Lung (tissue), 12 donors: ENCODE data around the gene BMP6. TPM values are rescaled to one million over a fixed set of nuclear protein-coding genes. Genes with fewer than 3 reads are reported as not detected.

Experiments used
- ATAC-seq: fragments of 200-7000 bp; cut with Tn5 transposase; one replicate; pipeline ENCODE4 v1.9.1; 2020; ENCODE audit warnings: moderate number of reproducible peaks; ENCODE audit not compliant: insufficient read depth, low FRiP score
- DNase-seq, 3 donors: peaks; one replicate each; pipeline ENCODE4 v3.0.0-alpha.2; 2013 to 2017
- H3K27ac ChIP-seq, 2 donors: one replicate each; pipeline ENCODE4 v1.5.1; 2013; ENCODE audit warnings: mild to moderate bottlenecking in 2 of 2, moderate library complexity in 2 of 2, control low read depth in 1 of 2, inconsistent platforms in 1 of 2, low read depth in 1 of 2, low read length in 1 of 2
- H3K27me3 ChIP-seq, 3 donors: one replicate each; pipeline ENCODE4 v1.5.1; 2013; ENCODE audit warnings: low read length in 2 of 3; ENCODE audit not compliant: control insufficient read depth in 3 of 3, insufficient read depth in 3 of 3
- H3K36me3 ChIP-seq, 4 donors: one replicate each; pipeline ENCODE4 v1.5.1; 2013; ENCODE audit warnings: low read length in 4 of 4, mild to moderate bottlenecking in 1 of 4, moderate library complexity in 1 of 4; ENCODE audit not compliant: control insufficient read depth in 4 of 4, insufficient read depth in 4 of 4
- H3K4me1 ChIP-seq, 5 donors: one replicate each; pipeline ENCODE4 v1.5.1; 2013; ENCODE audit warnings: low read length in 5 of 5, mild to moderate bottlenecking in 2 of 5, moderate library complexity in 1 of 5; ENCODE audit not compliant: control insufficient read depth in 5 of 5, insufficient read depth in 5 of 5
- H3K4me3 ChIP-seq: one replicate; pipeline ENCODE4 v1.5.1; 2013; ENCODE audit warnings: mild to moderate bottlenecking, control low read depth, moderate library complexity
- H3K9ac ChIP-seq, 2 donors: one replicate each; pipeline ENCODE4 v1.5.1; 2013; ENCODE audit warnings: low read length in 2 of 2, control low read depth in 1 of 2; ENCODE audit not compliant: insufficient read depth in 1 of 2
- H3K9me3 ChIP-seq, 4 donors: one replicate each; pipeline ENCODE4 v1.5.1; 2013; ENCODE audit warnings: low read length in 3 of 4, mild to moderate bottlenecking in 1 of 4, moderate library complexity in 1 of 4; ENCODE audit not compliant: control insufficient read depth in 4 of 4, insufficient read depth in 3 of 4
- WGBS, 2 donors: extraction: QIAGEN DNeasy Blood & Tissue Kit; methylation state at CpG; one replicate each; pipeline ENCODE4 v1.1.7; 2013; 5-methylcytosine and 5-hydroxymethylcytosine counted together
- polyA plus RNA-seq, 2 donors: library from polyadenylated mRNA; stranded (reverse); fragments of 200-250 nt; gene quantifications; one replicate each; pipeline ENCODE4 v1.2.1, GENCODE V29; 2013
- total RNA-seq, 2 donors: library from RNA; depleted of rRNA in 1 of 2; stranded (reverse); fragments of >200 nt in 1 of 2; gene quantifications; one replicate each; pipeline ENCODE4 v1.2.1, GENCODE V29; 2014 to 2021
- TF ChIP-seq, protein P1 (sequence below): IDR thresholded peaks from 2 replicates; pipeline ENCODE4 v1.5.1; 2012; ENCODE audit warnings: mild to moderate bottlenecking; ENCODE audit errors: control extremely low read depth, extremely low read depth
- donor health status: control.
- donor health status: control.
- donor health status: Bipolar disorder and iron deficiency.
- donor health status: healthy.
- donor health status: DM: yes; HTN: yes; CAD: no.

BMP6 gene
- total and polyA plus RNA-seq, 4 donors, result 2.3 to 17.3 (median 10.6) TPM

DNA sequence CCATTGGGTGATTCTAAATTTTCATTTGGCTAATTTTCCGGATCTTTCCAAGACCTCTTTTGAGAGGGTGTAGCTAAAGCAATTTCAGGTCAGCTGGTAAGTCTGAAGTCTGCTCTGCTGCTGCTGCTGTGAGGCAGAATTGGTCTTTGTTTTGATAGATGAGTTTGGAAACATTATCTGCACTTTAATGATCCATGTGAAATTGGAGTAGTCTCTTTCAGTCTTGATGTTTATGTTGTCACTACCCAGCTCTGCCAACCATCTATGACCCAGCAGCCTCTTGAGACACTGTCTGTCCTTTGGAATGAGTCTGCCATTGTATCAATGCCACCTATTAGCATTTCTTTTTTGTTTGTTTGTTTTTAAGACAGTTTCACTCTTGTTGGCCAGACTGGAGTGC lies 140.6 kb downstream of the BMP6 start:
- TF ChIP-seq, protein P1, sequence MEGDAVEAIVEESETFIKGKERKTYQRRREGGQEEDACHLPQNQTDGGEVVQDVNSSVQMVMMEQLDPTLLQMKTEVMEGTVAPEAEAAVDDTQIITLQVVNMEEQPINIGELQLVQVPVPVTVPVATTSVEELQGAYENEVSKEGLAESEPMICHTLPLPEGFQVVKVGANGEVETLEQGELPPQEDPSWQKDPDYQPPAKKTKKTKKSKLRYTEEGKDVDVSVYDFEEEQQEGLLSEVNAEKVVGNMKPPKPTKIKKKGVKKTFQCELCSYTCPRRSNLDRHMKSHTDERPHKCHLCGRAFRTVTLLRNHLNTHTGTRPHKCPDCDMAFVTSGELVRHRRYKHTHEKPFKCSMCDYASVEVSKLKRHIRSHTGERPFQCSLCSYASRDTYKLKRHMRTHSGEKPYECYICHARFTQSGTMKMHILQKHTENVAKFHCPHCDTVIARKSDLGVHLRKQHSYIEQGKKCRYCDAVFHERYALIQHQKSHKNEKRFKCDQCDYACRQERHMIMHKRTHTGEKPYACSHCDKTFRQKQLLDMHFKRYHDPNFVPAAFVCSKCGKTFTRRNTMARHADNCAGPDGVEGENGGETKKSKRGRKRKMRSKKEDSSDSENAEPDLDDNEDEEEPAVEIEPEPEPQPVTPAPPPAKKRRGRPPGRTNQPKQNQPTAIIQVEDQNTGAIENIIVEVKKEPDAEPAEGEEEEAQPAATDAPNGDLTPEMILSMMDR, result no peak
- DNase-seq, result no peak
- no peak overlapping the region for H3K4me3 ChIP-seq
- 97 to 100% methylated on average over 1 of the region's 1 CpG for WGBS, 2 donors
- H3K4me1 ChIP-seq, result peaks cover 0 to 5% (median 0%) of the 10 kb centered on the region in 5 donors
- H3K9ac ChIP-seq, result no peak overlapping the region
- H3K27ac ChIP-seq, result no peak overlapping the region
- no peaks in the 10 kb centered on the region for H3K36me3 ChIP-seq
- ATAC-seq, result no peak
- no peaks in the 10 kb centered on the region for H3K27me3 ChIP-seq
- peaks cover 0 to 3% (median 0%) of the 10 kb centered on the region in 4 donors for H3K9me3 ChIP-seq

DNA sequence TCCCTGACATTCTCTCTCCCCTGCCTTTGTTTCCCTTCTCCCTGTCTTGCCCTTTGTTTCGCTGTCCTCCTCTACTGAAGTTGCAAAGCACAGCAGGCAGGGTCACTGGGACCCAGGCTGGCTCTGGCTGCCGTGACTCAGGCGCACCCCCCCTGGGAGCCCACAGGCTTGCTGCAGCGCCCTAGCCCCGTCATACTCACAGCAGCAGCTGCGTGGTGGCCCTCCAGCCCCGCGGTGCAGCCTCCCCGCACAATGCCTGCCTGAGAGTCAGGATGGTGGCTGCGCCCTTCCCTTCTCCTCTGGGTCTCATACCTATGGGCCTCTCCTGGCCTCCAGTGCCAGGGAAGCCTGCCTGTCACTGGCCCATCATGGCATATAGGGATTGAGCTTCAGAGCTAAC lies 143.0 kb downstream of the BMP6 start:
- DNase-seq, result no peak
- H3K4me3 ChIP-seq, result no peak overlapping the region
- no peak overlapping the region for H3K9ac ChIP-seq
- H3K9me3 ChIP-seq, result peaks cover 0 to 10% (median 2%) of the 10 kb centered on the region in 4 donors
- no peak for ATAC-seq
- no peaks in the 10 kb centered on the region for H3K27me3 ChIP-seq
- H3K4me1 ChIP-seq, result peaks cover 0 to 5% (median 0%) of the 10 kb centered on the region in 5 donors
- H3K36me3 ChIP-seq, result no peaks in the 10 kb centered on the region
- TF ChIP-seq, protein P1, result no peak
- H3K27ac ChIP-seq, result no peak overlapping the region
- WGBS, 2 donors, result 92 to 94% methylated on average over 10 of the region's 10 CpGs

DNA sequence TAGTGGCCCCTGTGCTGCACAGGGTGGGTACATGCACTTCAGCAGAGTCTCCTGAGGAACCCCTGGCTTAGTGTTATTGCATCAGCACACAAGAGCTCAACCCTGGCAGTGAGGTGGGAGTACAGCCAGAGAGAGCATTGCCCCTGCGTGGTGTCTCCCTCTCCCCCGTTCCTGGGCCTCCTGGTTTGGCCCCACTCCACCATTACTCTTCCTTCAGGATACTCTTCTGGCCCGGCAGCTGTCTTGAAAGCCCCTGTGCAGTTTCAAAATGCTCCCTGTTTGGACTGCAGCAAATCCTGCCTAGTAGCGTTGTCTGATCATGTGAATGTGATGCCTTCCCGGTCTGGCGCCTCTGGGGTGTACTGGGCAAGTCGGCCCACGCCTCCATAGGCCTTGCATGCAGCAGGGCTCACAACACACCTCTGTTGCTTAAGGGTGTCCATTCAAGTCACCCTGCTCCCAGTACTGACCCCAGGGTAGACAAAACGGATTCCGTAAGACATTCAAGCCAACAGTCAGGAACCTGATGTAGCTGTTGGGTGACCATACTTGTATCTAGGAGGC lies 152.6 kb downstream of the BMP6 start:
- H3K36me3 ChIP-seq, result peaks cover 18 to 22% (median 20%) of the 10 kb centered on the region in 4 donors
- no peak for DNase-seq
- TF ChIP-seq, protein P1, result no peak
- H3K9ac ChIP-seq, result no peak overlapping the region
- no peak for ATAC-seq
- H3K4me1 ChIP-seq, result no peaks in the 10 kb centered on the region
- 90 to 93% methylated on average over 10 of the region's 10 CpGs for WGBS, 2 donors
- no peak overlapping the region for H3K4me3 ChIP-seq
- no peak overlapping the region for H3K27ac ChIP-seq
- no peaks in the 10 kb centered on the region for H3K27me3 ChIP-seq
- peaks cover 0 to 4% (median under 1%) of the 10 kb centered on the region in 4 donors for H3K9me3 ChIP-seq

DNA sequence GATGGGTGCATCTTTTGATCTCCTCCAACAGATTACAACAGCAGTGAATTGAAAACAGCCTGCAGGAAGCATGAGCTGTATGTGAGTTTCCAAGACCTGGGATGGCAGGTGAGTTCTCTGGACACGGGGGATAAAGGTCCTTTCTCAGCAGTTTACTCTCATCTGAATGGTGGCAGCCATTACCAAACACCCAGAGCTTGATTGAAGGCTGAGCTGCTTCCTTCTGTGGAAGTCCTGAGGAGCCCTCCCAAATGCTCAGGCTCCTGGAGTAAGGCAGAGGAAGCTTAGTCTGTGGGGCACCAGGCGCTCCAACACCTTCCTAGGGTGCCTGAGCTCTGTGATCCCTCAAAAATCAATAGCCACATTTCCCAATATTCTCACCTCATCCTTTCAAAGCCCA lies 153.1 kb downstream of the BMP6 start:
- TF ChIP-seq, protein P1, result no peak

More for the DNA sequence above, 153.1 kb downstream of the BMP6 start:
- no peaks in the 10 kb centered on the region for H3K4me1 ChIP-seq
- H3K27ac ChIP-seq, result no peak overlapping the region
- peaks cover 23 to 27% (median 24%) of the 10 kb centered on the region in 4 donors for H3K36me3 ChIP-seq
- H3K9ac ChIP-seq, result no peak overlapping the region
- ATAC-seq (no peak), DNase-seq (no peak)
- no peaks in the 10 kb centered on the region for H3K27me3 ChIP-seq
- H3K9me3 ChIP-seq, result peaks cover 0 to 2% (median 0%) of the 10 kb centered on the region in 4 donors
- no peak overlapping the region for H3K4me3 ChIP-seq
- WGBS, 2 donors, result 93 to 97% methylated on average over 2 of the region's 2 CpGs
